Kidney (tissue), 14 donors: ENCODE measurements around the gene CHD9NB. TPM values are rescaled to one million over a fixed set of nuclear protein-coding genes. Genes with fewer than 3 reads are reported as not detected.
A peak's percentile ranks its signal among the peaks of the same experiment; 100 is the strongest.

Experiments
- DNase-seq, 5 donors: peaks; one replicate each; pipeline ENCODE4 v3.0.0-alpha.2; 2013 to 2020
- FAIRE-seq: peaks from 2 replicates; lab custom pipeline; 2012; peaks lifted over from hg19 to GRCh38; lab: Jason Lieb, UNC
- H3K27ac ChIP-seq, 2 donors: one replicate each; pipeline ENCODE4 v1.7.0; 2013; ENCODE audit warnings: low read depth in 2 of 2, low read length in 2 of 2, inconsistent platforms in 1 of 2
- H3K27me3 ChIP-seq: one replicate; pipeline ENCODE4 v1.7.1; 2013; ENCODE audit warnings: low read length, inconsistent platforms; ENCODE audit not compliant: control insufficient read depth, insufficient read depth
- H3K36me3 ChIP-seq, 3 donors: one replicate each; pipeline versions ENCODE4 v1.7.0 to v1.7.1; 2013; ENCODE audit warnings: low read length in 3 of 3, control low read depth in 1 of 3, inconsistent platforms in 1 of 3; ENCODE audit not compliant: insufficient read depth in 3 of 3, control insufficient read depth in 2 of 3
- H3K4me1 ChIP-seq, 3 donors: one replicate each; pipeline versions ENCODE4 v1.7.0 to v1.7.1; 2013; ENCODE audit warnings: low read length in 3 of 3, inconsistent platforms in 1 of 3, low read depth in 1 of 3; ENCODE audit not compliant: control insufficient read depth in 2 of 3, insufficient read depth in 2 of 3
- H3K4me3 ChIP-seq, 3 donors: one replicate each; pipeline versions ENCODE4 v1.7.0 to v1.8.1; 2013; ENCODE audit warnings: low read length in 3 of 3, control low read depth in 1 of 3, inconsistent platforms in 1 of 3
- H3K9ac ChIP-seq, 3 donors: one replicate each; pipeline versions ENCODE4 v1.7.0 to v1.7.1; 2013; ENCODE audit warnings: low read length in 3 of 3, control low read depth in 1 of 3, inconsistent platforms in 1 of 3
- H3K9me3 ChIP-seq, 3 donors: one replicate each; pipeline versions ENCODE4 v1.7.0 to v1.7.1; 2013; ENCODE audit warnings: low read length in 3 of 3, control low read depth in 1 of 3, inconsistent platforms in 1 of 3; ENCODE audit not compliant: control insufficient read depth in 2 of 3, insufficient read depth in 1 of 3
- CTCF ChIP-seq: IDR thresholded peaks from 3 replicates; pipeline ENCODE4 v1.5.1; 2012; ENCODE audit warnings: mild to moderate bottlenecking, moderate library complexity, borderline replicate concordance; ENCODE audit not compliant: insufficient read depth; ENCODE audit errors: extremely low read depth
- intact Hi-C: fragments of 100-400 bp; cut with DNase I; formaldehyde crosslinking; loops from one replicate; pipeline ENCODE4 v1.11.1; 2022
- polyA plus RNA-seq: library from polyadenylated mRNA; stranded (reverse); fragments of 350-450 nt; fragmentation: Illumina TruSeq; extraction: RNeasy Lipid Tissue Mini Kit (QIAGEN cat#74804); gene quantifications from one replicate; pipeline ENCODE4 v1.2.3, GENCODE V29; 2014; ENCODE audit warnings: low read depth, low replicate concordance; ENCODE audit not compliant: insufficient read depth
- total RNA-seq: library from RNA; stranded (reverse); fragmentation: NEBNext Ultra II Directional; extraction: Animal tissue kit (Norgen Biotek cat#: 25700); gene quantifications from one replicate; pipeline ENCODE4 v1.2.1, GENCODE V29; 2021
- donor health status: control.
- donor health status: control.
- donor health status: control.
- donor health status: control.
- donor health status: control.
- donor health status: DM: yes; HTN: yes; CAD: no.
- donor health status: Normal renal cell carcinoma (clear cell type).

The CHD9NB gene
- total and polyA plus RNA-seq, 2 donors from 2014 or later, result 9.8 to 26.2 TPM

- DNase-seq (peak in 1 of 5 donors; percentile 38), FAIRE-seq (no peak)
- Histone ChIP-seq H3K36me3 (no peaks in the 10 kb centered on the region), H3K4me1 (peaks cover 3 to 38% (median 26%) of the 10 kb centered on the region in 3 donors), H3K9ac (peak overlapping the region in 1 of 3 donors; percentile 37), H3K27me3 (no peaks in the 10 kb centered on the region), H3K27ac (peak overlapping the region; percentile 80 to 90), H3K4me3 (no peak overlapping the region), H3K9me3 (no peaks in the 10 kb centered on the region)
- no peak for TF ChIP-seq CTCF
- intact Hi-C loops, result no loop called here
Observed at GRCh38 chr16:53089434-53090285, 37.0 kb upstream of the CHD9NB start.

DNA sequence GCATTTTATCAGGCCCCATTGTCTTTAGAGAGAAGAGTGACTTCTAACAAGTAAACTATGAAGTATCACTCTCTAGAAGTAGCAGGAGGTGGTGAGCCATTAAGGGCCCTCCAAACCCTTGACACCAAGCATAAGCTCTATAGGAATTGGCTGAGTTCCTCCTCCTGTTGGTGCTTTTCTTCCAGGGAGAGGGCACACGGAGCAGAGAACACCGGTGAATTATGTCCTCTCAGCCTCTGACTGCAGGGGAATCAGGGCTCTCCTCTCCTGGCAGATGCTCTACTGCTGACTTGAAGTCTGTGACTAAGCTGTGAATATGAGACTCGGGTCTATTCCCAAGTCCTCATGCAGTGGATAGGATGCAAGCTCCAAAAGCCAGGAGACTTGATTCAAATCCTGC, 34.4 kb upstream of the CHD9NB start:
- H3K4me3 ChIP-seq, result no peak overlapping the region
- no peak for DNase-seq
- FAIRE-seq, result no peak
- no peak overlapping the region for H3K27ac ChIP-seq
- no peak for TF ChIP-seq CTCF
- H3K36me3 ChIP-seq, result no peaks in the 10 kb centered on the region
- no peaks in the 10 kb centered on the region for H3K27me3 ChIP-seq
- intact Hi-C loops, result no loop called here
- H3K4me1 ChIP-seq, result peaks cover 3 to 30% (median 23%) of the 10 kb centered on the region in 3 donors
- no peak overlapping the region for H3K9ac ChIP-seq
- no peaks in the 10 kb centered on the region for H3K9me3 ChIP-seq

DNA sequence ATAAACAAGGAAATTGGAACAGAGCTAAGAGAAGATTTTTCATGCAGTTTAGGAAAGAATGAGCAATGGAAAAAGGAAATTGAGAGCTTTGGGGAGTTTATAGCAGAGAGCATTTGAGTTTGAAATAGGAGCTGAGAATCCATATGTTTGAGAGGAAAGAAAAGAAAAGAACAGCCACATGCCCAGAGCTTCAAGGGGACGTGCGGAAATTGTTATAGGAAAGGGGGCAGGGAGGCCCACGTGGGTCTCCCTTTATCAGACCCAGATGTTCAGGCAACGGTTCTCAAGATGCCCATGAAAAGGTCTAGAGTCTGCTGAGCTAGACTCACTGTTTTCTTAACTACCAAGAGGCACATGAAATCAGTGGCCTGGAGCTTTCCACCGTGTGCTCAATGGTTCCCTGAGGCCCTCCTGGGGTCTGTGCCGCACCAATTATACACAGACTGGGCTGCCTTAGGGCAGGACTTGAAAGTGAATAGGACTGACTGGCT, 33.3 kb upstream of the CHD9NB start:
- no peak for TF ChIP-seq CTCF
- Histone ChIP-seq H3K27me3 (no peaks in the 10 kb centered on the region), H3K9ac (peak overlapping the region in 1 of 3 donors; percentile 7), H3K27ac (peak overlapping the region; percentile 18 to 78), H3K4me1 (peaks cover 0 to 20% (median 18%) of the 10 kb centered on the region in 3 donors), H3K9me3 (no peaks in the 10 kb centered on the region), H3K36me3 (no peaks in the 10 kb centered on the region), H3K4me3 (no peak overlapping the region)
- intact Hi-C loops, result no loop called here
- FAIRE-seq, result no peak
- DNase-seq, result peak in 1 of 5 donors; percentile 35
